Bronchial epithelial cell (primary cell): ENCODE measurements around the gene ZNF234. TPM values are rescaled to one million over a fixed set of nuclear protein-coding genes. Genes with fewer than 3 reads are reported as not detected.
A peak's percentile ranks its signal among the peaks of the same experiment; 100 is the strongest.

Experiments used
- DNase-seq: peaks from one replicate; pipeline ENCODE4 v3.0.0-alpha.2; 2010; ENCODE audit warnings: low read depth
- FAIRE-seq: peaks from 2 replicates; lab custom pipeline; 2011; peaks lifted over from hg19 to GRCh38; lab: Jason Lieb, UNC
- H3K27me3 ChIP-seq: 2 replicates; pipeline ENCODE4 v1.5.1; 2011; ENCODE audit warnings: low read length; ENCODE audit not compliant: control insufficient read depth, insufficient read depth
- H3K36me3 ChIP-seq: 2 replicates; pipeline ENCODE4 v1.5.1; 2011; ENCODE audit warnings: low read length; ENCODE audit not compliant: control insufficient read depth, insufficient read depth
- H3K4me3 ChIP-seq: 2 replicates; pipeline ENCODE4 v1.5.1; 2011; ENCODE audit warnings: mild to moderate bottlenecking, low read depth, low read length, control low read depth
- CTCF ChIP-seq: IDR thresholded peaks from 2 replicates; pipeline ENCODE4 v1.5.1; 2011; ENCODE audit warnings: mild to moderate bottlenecking, moderate library complexity, low read length, control low read depth, inconsistent platforms; ENCODE audit not compliant: insufficient read depth, severe bottlenecking
- total RNA-seq: library from RNA; depleted of rRNA; stranded (reverse); fragments of >200 nt; gene quantifications from 2 replicates; pipeline ENCODE4 v1.2.1, GENCODE V29; 2014

The ZNF234 gene
- 6.9 and 9.0 TPM in 2 replicates for total RNA-seq

GRCh38 chr19:44141191-44142058 lies at the start of gene ZNF234:
ZNF234 (plus strand) TSS chr19:44141554; CDS start chr19:44144633, 3,079 bp downstream.
- peak within 1 kb of the TSS; percentile 86 for H3K4me3 ChIP-seq
- peaks cover 3% of the 10 kb centered on the region for H3K36me3 ChIP-seq
- H3K27me3 ChIP-seq = no peaks in the 10 kb centered on the region
- DNase-seq (peak; percentile 56), FAIRE-seq (no peak)
- TF ChIP-seq CTCF = no peak

GRCh38 chr19:44092108-44092507 lies 49.2 kb upstream of the ZNF234 start:
- TF ChIP-seq CTCF = no peak
- H3K27me3 ChIP-seq = no peaks in the 10 kb centered on the region
- H3K36me3 ChIP-seq = no peaks in the 10 kb centered on the region
- H3K4me3 ChIP-seq = no peak overlapping the region
- no peak for FAIRE-seq
- no peak for DNase-seq

DNA sequence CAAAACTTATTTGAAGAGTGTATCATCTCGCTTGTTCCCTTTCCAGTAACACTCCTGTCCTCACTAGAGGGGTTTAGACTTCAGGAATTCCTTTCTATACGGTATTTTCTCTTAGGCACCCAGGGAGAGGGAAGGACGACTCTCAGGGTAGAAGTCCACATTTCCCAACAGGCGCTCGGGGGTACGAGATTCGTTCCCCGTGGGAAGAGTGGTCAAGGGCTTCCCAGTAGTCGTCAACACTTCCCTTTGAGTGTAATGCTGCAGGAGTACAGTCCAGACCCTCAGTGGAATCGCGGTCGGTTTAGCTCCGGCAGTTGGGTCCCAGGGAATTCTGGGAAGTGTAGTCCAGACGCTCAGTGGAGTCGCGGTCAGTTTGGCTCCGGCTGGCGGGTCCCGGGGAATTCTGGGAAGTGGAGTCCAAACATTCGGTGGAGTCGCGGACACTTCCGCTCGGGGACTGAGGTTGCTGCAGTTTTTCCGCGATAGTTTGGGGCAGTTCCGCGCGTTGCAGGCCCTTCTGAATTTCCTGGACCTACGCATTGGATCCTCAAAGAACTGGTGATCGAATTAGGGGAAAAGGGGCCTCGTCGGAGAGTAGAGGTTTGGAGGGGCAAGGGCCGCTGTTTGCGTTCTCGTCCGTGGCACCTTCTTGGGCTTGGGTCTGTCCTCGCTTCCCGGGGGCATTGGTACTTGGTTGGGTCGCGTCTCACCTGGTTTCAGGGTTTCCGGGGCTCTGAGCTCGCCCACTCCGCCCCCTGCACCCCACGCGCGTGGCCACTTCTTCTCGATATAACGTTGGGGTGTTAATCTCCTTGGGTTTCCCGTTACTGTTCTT lies 47.2 kb upstream of the ZNF234 start, which contains the start of gene ZNF224:
Gene ZNF224, plus strand, starts transcription at position 431 of the 835 bp plus-strand sequence. CDS start 3,513 bp downstream, outside the sequence.
- no peak for TF ChIP-seq CTCF
- H3K36me3 ChIP-seq = peaks cover 2% of the 10 kb centered on the region
- peak within 1 kb of the TSS; percentile 94 for H3K4me3 ChIP-seq
- DNase-seq (peak; percentile 83), FAIRE-seq (peak; percentile 28)
- no peaks in the 10 kb centered on the region for H3K27me3 ChIP-seq

DNA sequence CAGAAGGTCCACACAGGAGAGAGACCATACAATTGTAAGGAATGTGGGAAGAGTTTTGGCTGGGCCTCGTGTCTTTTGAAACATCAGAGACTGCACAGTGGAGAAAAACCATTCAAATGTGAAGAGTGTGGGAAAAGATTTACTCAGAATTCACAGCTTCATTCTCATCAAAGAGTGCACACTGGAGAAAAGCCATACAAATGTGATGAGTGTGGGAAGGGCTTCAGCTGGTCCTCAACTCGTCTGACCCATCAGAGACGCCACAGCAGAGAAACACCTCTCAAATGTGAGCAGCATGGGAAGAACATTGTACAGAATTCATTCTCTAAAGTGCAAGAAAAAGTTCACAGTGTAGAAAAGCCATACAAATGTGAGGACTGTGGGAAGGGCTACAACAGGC lies 33.6 kb upstream of the ZNF234 start:
- DNase-seq = no peak
- Histone ChIP-seq H3K36me3 (peaks cover 5% of the 10 kb centered on the region), H3K4me3 (no peak overlapping the region), H3K27me3 (no peaks in the 10 kb centered on the region)
- no peak for TF ChIP-seq CTCF
- peak; percentile 93 for FAIRE-seq

GRCh38 chr19:44109458-44109857 lies 31.9 kb upstream of the ZNF234 start:
- Histone ChIP-seq H3K27me3 (no peaks in the 10 kb centered on the region), H3K4me3 (no peak overlapping the region), H3K36me3 (peaks cover 5% of the 10 kb centered on the region)
- FAIRE-seq = no peak
- DNase-seq = no peak
- no peak for TF ChIP-seq CTCF
